ENCODE data around the gene CPZ. TPM values are rescaled to one million over a fixed set of nuclear protein-coding genes. Genes with fewer than 3 reads are reported as not detected.
A peak's percentile ranks its signal among the peaks of the same experiment; 100 is the strongest.

The CPZ gene
- polyA plus RNA-seq, 3 donors: not detected

GRCh38 chr4:8599657-8600056 is 7.1 kb downstream of the CPZ start:
- no peak for TF ChIP-seq CTCF (IDR thresholded peaks at IDR 0.05)
- Histone ChIP-seq H3K36me3 (replicated peaks in 1 of 2; ENCODE audit: control insufficient read depth in 1 of 2, insufficient read depth in 2 of 2, low read length in 2 of 2) (no peaks in the 10 kb centered on the region), H4K20me1 (ENCODE audit: insufficient read depth, low read length) (no peaks in the 10 kb centered on the region), H3K4me1 (ENCODE audit: control insufficient read depth in 1 of 2, insufficient read depth in 2 of 2, low read length in 2 of 2) (no peaks in the 10 kb centered on the region), H3K4me3 (replicated peaks in 1 of 3; ENCODE audit: low read depth in 2 of 3, low read length in 3 of 3) (no peak overlapping the region), H3K79me2 (ENCODE audit: insufficient read depth, low read length) (no peaks in the 10 kb centered on the region), H3K27ac (ENCODE audit: low read depth in 1 of 2, low read length in 2 of 2) (no peak overlapping the region), H3K9ac (ENCODE audit: insufficient read depth, low read length, poor library complexity, severe bottlenecking) (no peak overlapping the region), H3K27me3 (ENCODE audit: control insufficient read depth in 2 of 2, insufficient read depth in 2 of 2, low read length in 2 of 2) (no peaks in the 10 kb centered on the region), H3K4me2 (replicated peaks; ENCODE audit: extremely low read depth, low read length, poor library complexity, severe bottlenecking) (no peak overlapping the region), H3K9me3 (replicated peaks in 1 of 2; ENCODE audit: control insufficient read depth in 1 of 2, insufficient read depth in 1 of 2, low read length in 2 of 2) (no peaks in the 10 kb centered on the region), H2AFZ (ENCODE audit: insufficient read depth, low read depth, low read length, poor library complexity, severe bottlenecking) (no peak overlapping the region)
- DNase-seq: no peak
- Mint-ChIP-seq H3K4me1 (no peaks in the 10 kb centered on the region), H3K27ac (peak overlapping the region in 1 of 7 donors; percentile 24), H3K9me3 (peaks cover 0 to 2% (median 0%) of the 10 kb centered on the region in 7 donors), H3K36me3 (no peaks in the 10 kb centered on the region), H3K4me3 (no peak overlapping the region), H3K27me3 (ENCODE audit: low read depth in 3 of 3) (peaks cover 0 to 5% (median 1%) of the 10 kb centered on the region in 3 donors)
- intact Hi-C loops (cut with micrococcal nuclease): no loop called here
- WGBS (ENCODE audit: insufficient coverage): 31% methylated on average over 5 of the region's 9 CpGs

- Histone ChIP-seq H3K27ac (ENCODE audit: low read depth in 1 of 2, low read length in 2 of 2) (no peak overlapping the region), H3K4me1 (ENCODE audit: control insufficient read depth in 1 of 2, insufficient read depth in 2 of 2, low read length in 2 of 2) (no peaks in the 10 kb centered on the region), H3K4me2 (replicated peaks; ENCODE audit: extremely low read depth, low read length, poor library complexity, severe bottlenecking) (no peak overlapping the region), H3K27me3 (ENCODE audit: control insufficient read depth in 2 of 2, insufficient read depth in 2 of 2, low read length in 2 of 2) (no peaks in the 10 kb centered on the region), H3K79me2 (ENCODE audit: insufficient read depth, low read length) (no peaks in the 10 kb centered on the region), H3K9ac (ENCODE audit: insufficient read depth, low read length, poor library complexity, severe bottlenecking) (no peak overlapping the region), H3K4me3 (replicated peaks in 1 of 3; ENCODE audit: low read depth in 2 of 3, low read length in 3 of 3) (no peak overlapping the region), H4K20me1 (ENCODE audit: insufficient read depth, low read length) (no peaks in the 10 kb centered on the region), H2AFZ (ENCODE audit: insufficient read depth, low read depth, low read length, poor library complexity, severe bottlenecking) (no peak overlapping the region), H3K9me3 (replicated peaks in 1 of 2; ENCODE audit: control insufficient read depth in 1 of 2, insufficient read depth in 1 of 2, low read length in 2 of 2) (no peaks in the 10 kb centered on the region), H3K36me3 (replicated peaks in 1 of 2; ENCODE audit: control insufficient read depth in 1 of 2, insufficient read depth in 2 of 2, low read length in 2 of 2) (no peaks in the 10 kb centered on the region)
- H3K9me3 Mint-ChIP-seq: peaks cover 0 to 2% (median 0%) of the 10 kb centered on the region in 7 donors
- no peaks in the 10 kb centered on the region for H3K4me1 Mint-ChIP-seq
- intact Hi-C loops (cut with micrococcal nuclease): no loop called here
- WGBS (ENCODE audit: insufficient coverage): 85% methylated on average over 13 of the region's 13 CpGs
- peaks cover 0 to 5% (median 1%) of the 10 kb centered on the region in 3 donors for H3K27me3 Mint-ChIP-seq (ENCODE audit: low read depth in 3 of 3)
- no peak for TF ChIP-seq CTCF (IDR thresholded peaks at IDR 0.05)
- H3K27ac Mint-ChIP-seq: no peak overlapping the region
- DNase-seq: no peak
- no peak overlapping the region for H3K4me3 Mint-ChIP-seq
- no peaks in the 10 kb centered on the region for H3K36me3 Mint-ChIP-seq
Observed at GRCh38 chr4:8600266-8600665, 7.7 kb downstream of the CPZ start.
